HG03045 (cell line): ENCODE data around the gene ST3GAL4.
A peak's percentile ranks its signal among the peaks of the same experiment; 100 is the strongest.
"Not testable (repeated sequence)": the region's sequence is repeated elsewhere in the genome, so short reads cannot be mapped to it uniquely, and the experiment has no call there.

Experiments used
- ATAC-seq: cut with Tn5 transposase; IDR thresholded peaks from one replicate; pipeline ENCODE4 v1.9.1; 2021; ENCODE audit warnings: mild to moderate bottlenecking, moderate library complexity; ENCODE audit not compliant: unreplicated experiment

Gene ST3GAL4

GRCh38 chr11:126384449-126385070 is 29.1 kb downstream of the ST3GAL4 start:
- ATAC-seq = no peak

DNA sequence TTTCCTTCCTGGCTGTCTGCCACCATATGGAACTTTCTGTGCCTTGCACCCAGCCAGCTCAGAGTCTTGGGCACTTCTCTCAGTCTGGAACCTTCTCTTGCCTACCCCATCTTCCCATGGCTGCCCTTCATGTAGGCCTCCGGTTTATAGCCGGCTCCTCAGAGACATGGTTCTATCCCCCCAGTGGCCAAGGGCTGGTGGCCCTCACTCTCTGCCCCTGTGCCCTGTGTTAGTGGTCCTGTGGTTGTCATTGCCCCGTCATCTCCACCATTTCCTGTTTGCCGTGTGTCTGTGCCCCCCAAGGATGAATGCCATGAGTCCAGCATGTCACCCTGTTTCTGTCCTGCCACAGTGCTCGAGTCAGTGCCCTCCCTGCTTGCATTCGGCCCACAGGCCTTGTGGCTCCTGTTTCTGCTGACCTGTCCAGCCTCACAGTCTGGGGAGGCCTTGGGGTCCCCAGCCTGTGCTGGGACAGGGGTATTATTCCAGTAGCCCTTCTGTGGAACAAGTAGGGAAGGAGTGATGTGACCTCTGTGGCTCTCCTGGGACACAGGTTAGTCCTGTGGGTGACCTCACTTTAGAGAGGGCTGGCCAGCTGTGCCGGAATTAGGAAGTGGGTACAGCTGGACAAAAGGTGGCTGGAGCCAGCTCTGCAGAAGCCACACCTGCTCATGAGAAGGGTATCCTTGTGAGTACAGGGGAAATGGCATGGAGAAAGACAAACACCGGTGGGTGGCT is 30.7 kb downstream of the ST3GAL4 start:
- ATAC-seq = no peak

DNA sequence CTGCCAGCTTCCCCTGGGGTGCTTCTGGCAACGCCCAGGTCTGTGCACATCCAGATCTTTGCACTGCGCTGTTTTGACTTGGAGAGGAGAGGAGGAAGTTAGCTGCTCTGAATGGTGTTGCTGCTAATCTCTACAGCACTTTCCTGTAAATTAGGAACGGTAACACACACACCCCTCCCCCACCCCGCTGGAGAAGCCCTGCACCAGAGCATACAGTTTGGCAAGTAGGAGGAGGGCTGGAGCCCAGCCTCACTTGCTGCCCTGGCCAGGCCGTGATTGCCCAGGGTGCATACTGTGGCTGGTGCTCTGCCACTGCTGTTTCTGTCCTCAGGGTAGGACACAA is 31.2 kb downstream of the ST3GAL4 start:
- ATAC-seq = not testable (repeated sequence)

GRCh38 chr11:126387857-126388256 is 32.4 kb downstream of the ST3GAL4 start:
- ATAC-seq = no peak

DNA sequence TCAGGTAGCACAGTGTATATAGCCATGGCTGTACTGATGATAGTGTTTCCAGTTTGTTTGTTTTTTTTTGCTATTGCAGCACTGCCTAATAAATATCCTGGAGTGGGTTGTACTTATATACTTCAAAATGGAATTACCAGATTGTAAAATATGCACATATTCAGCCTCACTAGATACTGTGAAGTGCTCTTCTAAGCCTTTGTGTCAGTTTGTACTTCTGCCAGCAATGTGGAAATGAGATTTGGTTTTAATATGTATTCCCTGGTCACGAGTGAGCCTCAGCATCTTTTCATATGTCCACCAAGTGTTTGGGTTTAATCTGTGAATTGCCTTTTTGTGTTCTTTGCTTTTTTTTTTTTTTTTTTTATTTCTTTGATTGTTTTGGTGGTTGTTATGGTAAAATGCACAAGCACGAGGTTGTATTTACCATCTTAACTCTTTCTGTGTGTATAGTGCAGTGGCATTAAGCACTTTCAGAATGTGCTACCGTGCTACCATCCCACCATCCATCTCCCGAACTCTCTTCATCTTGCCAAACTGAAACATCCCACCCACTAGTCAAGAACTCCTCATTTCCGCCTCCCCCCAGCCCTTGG is 34.9 kb downstream of the ST3GAL4 start:
- ATAC-seq = no peak

DNA sequence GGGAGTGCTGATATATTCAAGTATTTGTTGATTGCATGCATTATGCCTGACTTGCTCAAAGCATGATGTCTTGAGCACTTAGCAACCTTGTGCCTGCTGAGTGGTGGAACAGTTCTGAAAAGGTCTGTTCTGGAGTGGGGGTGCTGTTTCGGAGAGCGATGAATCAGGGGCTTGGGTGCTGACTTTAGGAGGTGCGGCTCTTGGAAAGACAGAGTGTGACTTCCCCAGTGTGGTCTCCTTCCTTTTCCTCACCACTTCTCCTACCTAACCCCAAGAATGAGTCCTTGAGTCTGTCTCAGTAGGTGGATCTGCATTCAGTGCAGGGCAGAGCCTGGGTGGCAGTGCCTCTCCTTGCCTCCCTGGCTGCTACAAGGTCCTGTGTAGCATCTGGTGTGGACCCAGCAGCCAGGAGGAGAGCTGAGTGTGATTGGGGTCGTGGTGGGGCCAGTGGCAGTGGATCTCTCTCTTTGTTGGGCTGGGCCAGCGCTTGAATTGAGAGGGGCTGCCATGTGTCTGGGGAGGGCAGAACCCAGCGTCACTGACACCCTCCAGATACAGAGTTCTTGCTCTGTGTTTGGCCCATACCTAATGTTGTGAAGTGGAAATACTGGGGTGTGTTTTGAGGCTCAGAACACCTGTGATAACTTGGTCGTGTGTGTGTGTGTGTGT is 35.9 kb downstream of the ST3GAL4 start:
- no peak for ATAC-seq

DNA sequence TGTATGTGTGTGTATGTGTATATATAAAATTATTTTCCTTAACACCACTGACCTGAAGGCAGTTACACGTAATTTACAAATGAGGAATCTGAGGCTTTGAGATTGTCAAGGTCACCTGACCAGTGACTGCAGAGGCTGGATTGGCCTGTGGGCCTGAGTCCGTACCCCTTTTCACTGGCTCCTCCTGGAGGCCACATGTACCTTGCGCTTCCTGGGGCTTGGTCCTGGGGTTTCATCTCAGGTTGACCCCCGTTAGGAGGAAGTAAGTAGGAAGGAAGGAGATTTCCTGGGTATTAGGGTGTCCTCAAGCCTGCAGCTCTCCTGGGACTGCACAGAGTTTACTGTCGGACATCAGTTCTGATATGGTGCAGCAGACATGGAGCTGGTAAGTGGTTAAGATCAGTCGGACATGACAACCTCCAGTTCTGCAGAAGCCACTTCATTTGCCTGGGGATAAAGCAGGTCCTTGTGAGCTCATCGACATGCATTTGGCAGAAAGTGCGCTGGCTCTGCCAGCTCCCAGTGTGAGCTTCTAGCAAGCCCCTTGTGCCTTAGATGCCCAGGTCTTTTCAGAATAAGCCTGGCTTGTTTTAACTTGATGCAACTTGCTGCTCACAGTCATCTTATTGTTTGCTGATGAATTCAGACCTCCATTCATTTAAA is 36.6 kb downstream of the ST3GAL4 start:
- ATAC-seq = no peak

DNA sequence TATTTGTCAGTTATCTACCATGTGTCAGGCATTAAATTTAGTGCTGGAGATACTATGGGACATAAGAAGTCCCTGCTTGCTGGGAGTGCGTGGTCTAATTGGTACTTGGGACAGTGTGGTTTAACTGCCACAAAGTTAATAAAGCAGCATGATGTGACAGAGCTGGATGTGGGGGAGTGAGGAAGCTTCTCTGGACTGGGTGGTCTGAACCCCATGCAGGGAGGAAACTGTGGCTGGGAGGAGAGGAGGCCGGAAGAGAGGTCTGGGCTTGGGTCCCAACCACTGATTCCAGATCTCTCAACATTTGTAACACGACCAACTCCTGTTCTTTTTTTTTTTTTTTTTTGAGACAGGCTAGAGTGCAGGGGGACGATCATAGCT is 37.1 kb downstream of the ST3GAL4 start:
- ATAC-seq = no peak

GRCh38 chr11:126393143-126393542 is 37.7 kb downstream of the ST3GAL4 start:
- ATAC-seq = no peak

DNA sequence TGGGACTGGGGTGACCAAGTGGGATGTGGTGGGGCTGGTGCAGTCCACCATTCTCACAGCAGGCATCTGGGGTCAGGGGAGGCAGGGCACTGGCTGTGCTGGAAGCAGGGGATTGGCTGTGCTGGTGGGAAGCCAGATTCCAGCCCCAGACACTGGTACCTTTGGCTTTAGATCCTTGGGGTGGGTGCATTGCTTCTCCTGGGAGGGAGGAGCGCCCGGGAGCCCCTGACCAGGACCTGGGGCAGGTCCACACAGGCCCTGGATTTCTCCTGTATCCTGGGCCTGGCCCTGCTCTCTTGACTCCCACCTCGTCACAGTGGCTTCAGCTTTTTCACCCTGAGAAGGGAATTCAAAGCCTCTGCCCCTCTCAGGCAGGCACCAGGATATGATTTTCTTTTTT is 38.5 kb downstream of the ST3GAL4 start:
- ATAC-seq = no peak

GRCh38 chr11:126394634-126395072 is 39.2 kb downstream of the ST3GAL4 start:
- not testable (repeated sequence) for ATAC-seq

- not testable (repeated sequence) for ATAC-seq
Observed at GRCh38 chr11:126395784-126396183, 40.3 kb downstream of the ST3GAL4 start.

DNA sequence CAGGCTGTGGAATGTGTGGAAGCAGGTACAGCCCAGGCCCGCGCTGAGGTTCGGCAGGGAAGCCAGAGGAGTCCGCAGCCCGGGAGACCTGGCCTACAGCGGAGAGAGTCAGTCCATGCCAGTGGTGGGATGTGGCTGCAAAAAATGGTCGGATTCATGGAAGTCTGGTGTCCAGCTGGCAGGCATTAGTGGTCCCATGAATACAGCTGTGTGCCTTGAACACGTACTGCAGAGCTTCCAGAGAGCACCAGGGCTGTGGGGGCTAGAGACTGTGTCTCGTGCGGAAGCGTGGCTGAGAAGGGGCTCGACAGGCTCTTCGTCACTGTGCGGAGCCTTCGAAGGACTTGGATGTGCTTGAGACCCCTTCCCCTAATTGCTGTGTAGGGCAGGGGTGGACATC is 40.8 kb downstream of the ST3GAL4 start:
- not testable (repeated sequence) for ATAC-seq

DNA sequence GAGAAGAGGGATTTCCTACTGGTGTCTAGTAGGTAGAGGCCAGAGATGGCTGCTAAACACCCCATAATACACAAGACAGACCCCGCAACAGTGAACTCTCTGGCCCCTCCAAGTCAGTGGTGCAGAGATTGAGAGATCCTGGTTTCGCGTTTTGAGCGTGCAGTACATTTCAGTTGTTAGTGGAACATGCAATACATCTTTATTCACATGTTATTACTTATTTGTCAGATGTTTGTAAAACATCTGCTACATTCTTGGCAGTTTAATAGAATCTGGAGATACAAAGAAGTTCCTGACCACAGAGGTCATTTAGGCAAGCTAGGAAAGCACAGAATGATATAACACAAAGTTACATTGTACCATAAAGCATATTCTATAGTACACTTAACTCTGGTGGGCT is 41.5 kb downstream of the ST3GAL4 start:
- no peak for ATAC-seq

- no peak for ATAC-seq
Observed at GRCh38 chr11:126398296-126398695, 42.8 kb downstream of the ST3GAL4 start.

- ATAC-seq = no peak
Observed at GRCh38 chr11:126398721-126399120, 43.2 kb downstream of the ST3GAL4 start.

- no peak for ATAC-seq
Observed at GRCh38 chr11:126400019-126400418, 44.5 kb downstream of the ST3GAL4 start.

GRCh38 chr11:126400479-126400878 is 45.0 kb downstream of the ST3GAL4 start:
- ATAC-seq = no peak

DNA sequence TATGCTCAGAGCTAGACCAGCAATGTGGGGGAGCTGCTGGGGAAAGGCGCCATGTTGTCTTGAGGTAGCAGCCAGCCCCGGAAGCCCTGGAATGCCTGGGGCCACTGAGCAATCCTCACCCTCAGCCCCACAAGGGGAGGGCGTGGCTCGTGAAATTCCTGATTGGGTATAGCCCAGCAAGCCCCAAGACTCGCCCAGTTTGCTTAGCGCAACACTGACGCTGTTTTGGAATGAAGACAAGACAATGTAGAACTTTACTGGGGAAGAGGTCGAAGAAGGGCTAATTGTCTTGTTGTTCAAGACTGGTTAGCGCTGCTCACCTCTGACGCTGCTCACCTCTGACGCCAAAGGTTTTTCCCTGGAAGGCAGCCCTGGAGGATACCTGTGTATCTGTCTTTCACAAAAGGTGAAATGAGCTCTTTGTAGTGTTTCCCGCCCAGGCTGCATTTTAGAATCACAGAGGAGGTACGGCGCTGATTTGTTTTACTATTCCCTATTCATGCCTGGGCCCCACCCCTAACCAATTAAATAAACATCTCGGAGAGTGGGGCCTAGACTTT is 47.6 kb downstream of the ST3GAL4 start:
- ATAC-seq = no peak

GRCh38 chr11:126403658-126404057 is 48.2 kb downstream of the ST3GAL4 start:
- ATAC-seq = peak; percentile 95

DNA sequence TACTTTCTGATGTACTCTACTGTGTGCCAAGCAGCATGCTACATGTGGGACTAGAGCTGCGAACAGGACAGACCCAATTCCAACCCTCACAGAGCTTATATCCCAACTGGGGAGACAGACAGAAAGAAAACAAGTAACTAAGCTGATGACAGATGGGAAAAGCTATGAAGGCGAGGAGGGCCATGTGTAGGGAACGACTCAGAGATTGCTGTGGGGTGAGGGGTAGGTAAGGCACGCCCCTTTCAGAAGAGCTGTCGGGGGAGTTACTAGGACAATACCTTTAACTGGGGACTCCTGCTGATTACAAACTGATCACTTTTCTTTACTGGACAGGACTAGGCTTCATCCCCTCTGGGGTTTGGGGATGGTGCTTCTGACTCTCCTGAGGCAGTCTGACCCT is 48.9 kb downstream of the ST3GAL4 start:
- ATAC-seq = no peak
